Lower leg skin (tissue), 4 donors: ENCODE data around the gene FAM13A. TPM values are rescaled to one million over a fixed set of nuclear protein-coding genes. Genes with fewer than 3 reads are reported as not detected.

ENCODE experiments used
- DNase-seq, 2 donors: peaks; one replicate each; pipeline ENCODE4 v3.0.0-alpha.2; 2019; ENCODE audit warnings: low spot score in 2 of 2
- H3K4me3 ChIP-seq: fragments of 200-600 bp; sonication (generic); 2 replicates; pipeline ENCODE4 v1.5.1; 2017; ENCODE audit warnings: mild to moderate bottlenecking, low read depth; ENCODE audit not compliant: poor library complexity, severe bottlenecking
- POLR2A ChIP-seq, 2 donors: fragments of 450-650 bp; IDR thresholded peaks; one replicate each; pipeline ENCODE4 v1.6.1; 2016 to 2017; ENCODE audit warnings: antibody characterized with exemption in 2 of 2, mild to moderate bottlenecking in 1 of 2, moderate library complexity in 1 of 2
- WGBS, 2 donors: methylation state at CpG; one replicate each; pipeline ENCODE4 v1.1.5; 2018; 5-methylcytosine and 5-hydroxymethylcytosine counted together
- intact Hi-C: fragments of 100-400 bp; cut with DNase I; formaldehyde crosslinking; loops from one replicate; pipeline ENCODE4 v1.15.0; 2023; ENCODE audit warnings: low total_unique reads
- total RNA-seq, 4 donors: library from RNA; depleted of rRNA; stranded (reverse); fragments of >200 nt; gene quantifications; one replicate each; pipeline ENCODE4 v1.1.0, GENCODE V29; 2016
- TF ChIP-seq, protein P1 (sequence below), 3 donors: fragments of 450-650 bp; IDR thresholded peaks; one replicate each; pipeline ENCODE4 v1.5.1; 2016; ENCODE audit warnings: antibody characterized with exemption in 3 of 3, mild to moderate bottlenecking in 3 of 3, moderate library complexity in 2 of 3

FAM13A gene
- total RNA-seq, 4 donors from 2014 or later = 50.0 to 303 (median 114) TPM

DNA sequence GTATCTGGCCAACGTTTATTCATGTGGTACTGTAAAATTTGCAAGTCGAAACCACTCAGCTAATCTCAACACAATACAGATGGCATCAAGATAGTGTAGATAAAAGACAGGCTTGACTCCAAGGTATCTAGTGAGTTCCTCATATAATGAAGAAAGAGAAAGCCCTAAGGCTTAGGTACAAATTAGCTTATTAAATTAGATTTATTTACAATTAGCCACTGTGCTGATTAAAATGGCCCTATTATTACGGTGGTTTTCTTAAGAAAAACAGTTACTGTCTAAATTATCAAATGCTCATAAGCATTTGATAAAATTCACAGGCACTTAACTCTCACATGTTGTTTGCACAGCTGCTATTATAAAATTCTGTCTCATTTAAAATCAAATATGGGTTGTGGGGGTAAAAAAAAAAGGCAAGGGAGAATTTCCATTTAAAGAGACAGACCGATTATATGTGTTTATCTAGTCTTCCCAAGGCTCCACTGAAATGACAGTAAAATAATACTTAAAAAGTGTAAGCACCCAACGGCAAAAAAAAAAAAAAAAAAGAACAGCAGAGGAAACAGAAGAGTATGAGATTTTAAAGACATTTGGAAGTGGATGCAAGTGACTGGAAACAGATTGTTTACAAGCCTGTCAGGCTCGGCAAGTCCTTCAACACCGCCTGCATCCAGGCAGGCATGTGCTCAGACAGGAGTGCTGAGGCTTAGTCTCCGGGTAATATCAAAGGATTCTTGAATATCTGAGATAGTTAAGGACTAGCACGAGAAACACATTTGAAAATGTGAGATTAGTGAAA is 55.1 kb downstream of the FAM13A start:
- intact Hi-C loops = no loop called here
- TF ChIP-seq, protein P1, sequence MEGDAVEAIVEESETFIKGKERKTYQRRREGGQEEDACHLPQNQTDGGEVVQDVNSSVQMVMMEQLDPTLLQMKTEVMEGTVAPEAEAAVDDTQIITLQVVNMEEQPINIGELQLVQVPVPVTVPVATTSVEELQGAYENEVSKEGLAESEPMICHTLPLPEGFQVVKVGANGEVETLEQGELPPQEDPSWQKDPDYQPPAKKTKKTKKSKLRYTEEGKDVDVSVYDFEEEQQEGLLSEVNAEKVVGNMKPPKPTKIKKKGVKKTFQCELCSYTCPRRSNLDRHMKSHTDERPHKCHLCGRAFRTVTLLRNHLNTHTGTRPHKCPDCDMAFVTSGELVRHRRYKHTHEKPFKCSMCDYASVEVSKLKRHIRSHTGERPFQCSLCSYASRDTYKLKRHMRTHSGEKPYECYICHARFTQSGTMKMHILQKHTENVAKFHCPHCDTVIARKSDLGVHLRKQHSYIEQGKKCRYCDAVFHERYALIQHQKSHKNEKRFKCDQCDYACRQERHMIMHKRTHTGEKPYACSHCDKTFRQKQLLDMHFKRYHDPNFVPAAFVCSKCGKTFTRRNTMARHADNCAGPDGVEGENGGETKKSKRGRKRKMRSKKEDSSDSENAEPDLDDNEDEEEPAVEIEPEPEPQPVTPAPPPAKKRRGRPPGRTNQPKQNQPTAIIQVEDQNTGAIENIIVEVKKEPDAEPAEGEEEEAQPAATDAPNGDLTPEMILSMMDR (IDR thresholded peaks at IDR 0.05) = no peak
- no peak for TF ChIP-seq POLR2A (IDR thresholded peaks at IDR 0.05)
- WGBS, 2 donors = 51 to 54% methylated on average over 9 of the region's 9 CpGs

DNA sequence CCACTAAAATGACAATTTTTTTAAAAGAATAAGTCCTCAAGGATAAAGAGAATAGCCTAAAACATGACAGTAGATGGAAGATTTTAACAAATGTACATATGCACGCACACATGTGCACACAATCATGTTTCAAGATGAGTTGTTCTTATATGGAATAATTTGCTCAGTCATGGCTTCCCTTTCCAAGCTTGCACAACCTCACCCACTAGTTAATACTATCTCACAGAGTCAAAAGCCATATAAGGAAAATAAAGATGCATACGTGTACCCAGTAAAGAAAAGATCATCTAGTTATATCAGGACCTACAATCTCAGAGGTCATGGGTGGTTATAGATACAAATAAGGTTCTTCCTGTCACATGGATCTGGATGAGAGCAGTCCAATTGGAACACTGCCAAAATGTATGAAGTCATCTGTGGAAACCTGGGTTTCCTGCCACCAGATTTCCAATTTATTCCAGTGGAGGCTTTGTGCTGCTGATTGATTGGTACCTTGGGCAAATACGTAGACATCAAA is 56.1 kb downstream of the FAM13A start:
- no peak overlapping the region for H3K4me3 ChIP-seq
- intact Hi-C loops = no loop called here
- 61 to 72% methylated on average over 3 of the region's 3 CpGs for WGBS, 2 donors
- TF ChIP-seq, protein P1 (IDR thresholded peaks at IDR 0.05) = no peak
- no peak for TF ChIP-seq POLR2A (IDR thresholded peaks at IDR 0.05)
- no peak for DNase-seq

More for the DNA sequence above, 55.1 kb downstream of the FAM13A start:
- no peak for DNase-seq
- H3K4me3 ChIP-seq = no peak overlapping the region

DNA sequence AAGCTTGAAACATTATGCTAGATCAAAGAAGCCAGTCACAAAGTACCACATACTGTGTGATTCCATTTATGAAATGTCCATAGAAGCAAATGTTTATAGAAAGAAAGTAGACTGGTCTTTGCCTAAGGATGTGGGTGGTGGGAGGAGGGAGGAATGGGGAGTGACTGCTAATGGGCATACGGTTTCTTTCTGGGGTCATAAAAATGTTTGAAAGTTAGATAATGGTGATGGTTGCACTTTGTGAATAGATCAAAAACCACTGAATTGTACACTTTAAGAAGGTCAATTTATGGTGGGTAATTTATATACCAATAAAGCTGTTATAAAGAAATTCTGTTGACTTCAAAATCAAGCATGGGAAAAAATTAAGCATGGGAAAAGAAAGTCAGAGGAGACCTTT is 56.6 kb downstream of the FAM13A start:
- no peak for DNase-seq
- WGBS, 2 donors = 89 to 96% methylated on average over 1 of the region's 1 CpG

DNA sequence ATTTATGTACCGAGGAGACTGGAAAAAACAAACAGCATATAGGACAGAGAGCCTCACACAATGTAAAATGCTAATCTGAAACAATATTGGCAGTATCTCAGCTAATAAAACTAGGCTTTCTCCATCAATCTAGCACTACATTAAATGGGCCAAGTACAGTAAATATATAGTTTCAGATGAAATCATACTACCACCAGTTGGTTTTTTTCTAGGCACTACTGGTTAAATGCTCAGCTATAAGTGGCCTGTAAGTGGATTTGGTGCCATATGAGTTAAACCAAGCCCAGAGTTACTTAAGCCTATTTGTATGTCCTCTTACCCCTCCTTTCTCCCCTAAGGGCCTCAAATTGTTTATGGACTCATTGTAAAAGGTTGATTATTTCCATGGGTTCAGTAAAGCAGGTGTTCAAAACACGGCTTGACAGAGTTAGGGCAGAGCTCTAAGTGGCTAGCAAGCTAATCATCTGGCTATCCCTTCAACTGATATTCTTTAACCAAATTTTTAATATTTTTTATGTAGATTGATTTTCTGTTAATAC is 57.5 kb downstream of the FAM13A start:
- WGBS, 2 donors = 89 to 96% methylated on average over 2 of the region's 2 CpGs
- H3K4me3 ChIP-seq = no peak overlapping the region
- no peak for DNase-seq
- intact Hi-C loops = no loop called here
- TF ChIP-seq, protein P1 (IDR thresholded peaks at IDR 0.05) = no peak
- no peak for TF ChIP-seq POLR2A (IDR thresholded peaks at IDR 0.05)

More for the DNA sequence above, 56.6 kb downstream of the FAM13A start:
- no peak overlapping the region for H3K4me3 ChIP-seq
- intact Hi-C loops = no loop called here
- TF ChIP-seq POLR2A (IDR thresholded peaks at IDR 0.05) = no peak
- TF ChIP-seq, protein P1 (IDR thresholded peaks at IDR 0.05) = no peak

DNA sequence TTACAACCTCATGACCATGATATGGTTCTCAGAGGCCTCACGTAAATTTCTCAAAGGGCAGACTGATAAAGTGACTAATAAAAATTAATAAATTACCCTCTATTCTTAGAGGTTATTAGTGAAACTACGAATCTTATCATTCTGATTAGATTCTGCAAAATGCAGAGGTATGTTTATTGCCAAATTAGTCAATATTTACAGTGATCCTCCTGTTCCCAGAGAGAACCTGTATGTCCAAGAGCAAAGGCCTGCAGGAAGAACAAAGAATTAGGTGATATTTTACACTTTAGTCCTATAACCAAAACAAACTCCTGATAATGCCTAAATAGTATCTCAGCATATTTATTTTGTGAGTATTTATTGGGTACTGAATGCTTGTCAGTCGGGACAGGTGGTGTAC is 58.1 kb downstream of the FAM13A start:
- intact Hi-C loops = no loop called here
- 81 to 96% methylated on average over 3 of the region's 3 CpGs for WGBS, 2 donors
- TF ChIP-seq, protein P1 (IDR thresholded peaks at IDR 0.05) = no peak
- no peak for TF ChIP-seq POLR2A (IDR thresholded peaks at IDR 0.05)

More for the DNA sequence above, 58.1 kb downstream of the FAM13A start:
- H3K4me3 ChIP-seq = no peak overlapping the region
- DNase-seq = no peak
